ENCODE data around the gene SLC12A2. TPM values are rescaled to one million over a fixed set of nuclear protein-coding genes. Genes with fewer than 3 reads are reported as not detected.
A peak's percentile ranks its signal among the peaks of the same experiment; 100 is the strongest.

The SLC12A2 gene
- polyA plus RNA-seq, 1 donor (not counting 4 experiments of a cell fraction or from before 2014, with no cell fraction given): 15.5 TPM

DNA sequence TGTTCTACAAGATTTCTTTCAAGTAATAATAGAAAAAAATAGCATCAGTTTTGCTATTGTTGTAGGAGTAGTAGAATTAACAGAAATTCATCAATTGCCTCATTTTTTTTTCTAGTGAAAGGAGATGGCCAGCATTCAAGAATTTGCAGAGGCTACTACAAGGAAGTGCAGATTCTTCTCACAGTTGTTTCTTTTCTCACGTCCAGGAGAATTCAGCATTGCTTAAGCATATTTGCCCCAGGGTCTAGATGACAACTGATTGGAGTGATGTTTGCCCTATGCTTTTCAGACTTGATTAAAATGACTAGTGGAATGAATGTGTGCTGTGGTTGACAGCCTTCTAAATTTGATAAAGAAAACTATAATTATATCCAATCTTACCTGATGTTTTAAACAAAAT is 46.6 kb upstream of the SLC12A2 start:
- H3K9me1 ChIP-seq (ENCODE audit: control insufficient read depth, extremely low read depth, insufficient read depth, low read length): no peaks in the 10 kb centered on the region
- dilution Hi-C loops (cut with MboI; ENCODE audit: extremely low pct_ligation_motif_present, low sequenced_read_pairs): no loop called here
- no peaks in the 10 kb centered on the region for H4K20me1 ChIP-seq (ENCODE audit: control insufficient read depth, extremely low read depth, insufficient read depth, low read length)
- H3K4me2 ChIP-seq (ENCODE audit: control insufficient read depth, extremely low read depth, insufficient read depth, low read depth, low read length): peak overlapping the region; percentile 20
- TF ChIP-seq EZH2 (IDR thresholded peaks at IDR 0.05; ENCODE audit: low read length): no peak
- TF ChIP-seq, protein P1, sequence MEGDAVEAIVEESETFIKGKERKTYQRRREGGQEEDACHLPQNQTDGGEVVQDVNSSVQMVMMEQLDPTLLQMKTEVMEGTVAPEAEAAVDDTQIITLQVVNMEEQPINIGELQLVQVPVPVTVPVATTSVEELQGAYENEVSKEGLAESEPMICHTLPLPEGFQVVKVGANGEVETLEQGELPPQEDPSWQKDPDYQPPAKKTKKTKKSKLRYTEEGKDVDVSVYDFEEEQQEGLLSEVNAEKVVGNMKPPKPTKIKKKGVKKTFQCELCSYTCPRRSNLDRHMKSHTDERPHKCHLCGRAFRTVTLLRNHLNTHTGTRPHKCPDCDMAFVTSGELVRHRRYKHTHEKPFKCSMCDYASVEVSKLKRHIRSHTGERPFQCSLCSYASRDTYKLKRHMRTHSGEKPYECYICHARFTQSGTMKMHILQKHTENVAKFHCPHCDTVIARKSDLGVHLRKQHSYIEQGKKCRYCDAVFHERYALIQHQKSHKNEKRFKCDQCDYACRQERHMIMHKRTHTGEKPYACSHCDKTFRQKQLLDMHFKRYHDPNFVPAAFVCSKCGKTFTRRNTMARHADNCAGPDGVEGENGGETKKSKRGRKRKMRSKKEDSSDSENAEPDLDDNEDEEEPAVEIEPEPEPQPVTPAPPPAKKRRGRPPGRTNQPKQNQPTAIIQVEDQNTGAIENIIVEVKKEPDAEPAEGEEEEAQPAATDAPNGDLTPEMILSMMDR (optimal IDR thresholded peaks at IDR 0.05 in 1 of 3, IDR thresholded peaks at IDR 0.05 in 1 of 3, conservative IDR thresholded peaks at IDR 0.05 in 1 of 3; ENCODE audit: extremely low read depth in 1 of 3, insufficient read depth in 2 of 3, low read length in 3 of 3): no peak
- DNase-seq (ENCODE audit: low read depth, low spot score) (no peak), FAIRE-seq (peak; percentile 67)
- H3K9ac ChIP-seq (ENCODE audit: control insufficient read depth, extremely low read depth, insufficient read depth, low read length): no peak overlapping the region
- H3K4me1 ChIP-seq (ENCODE audit: control insufficient read depth, extremely low read depth, insufficient read depth, low read length): peaks cover 24% of the 10 kb centered on the region
- no peak overlapping the region for H3K4me3 ChIP-seq (ENCODE audit: control insufficient read depth in 2 of 3, extremely low read depth in 1 of 3, insufficient read depth in 2 of 3, low read depth in 1 of 3, low read length in 3 of 3)
- H3K36me3 ChIP-seq (ENCODE audit: control insufficient read depth in 2 of 2, extremely low read depth in 1 of 2, insufficient read depth in 2 of 2, low read length in 2 of 2): no peaks in the 10 kb centered on the region
- no peak overlapping the region for H3K27ac ChIP-seq (ENCODE audit: control insufficient read depth, insufficient read depth, low read length)
- H3K9me3 ChIP-seq (ENCODE audit: control insufficient read depth, low read depth, low read length): no peaks in the 10 kb centered on the region
- H3K79me2 ChIP-seq (ENCODE audit: control insufficient read depth, insufficient read depth, low read length): peaks cover 2% of the 10 kb centered on the region
- no peaks in the 10 kb centered on the region for H3K27me3 ChIP-seq (ENCODE audit: control insufficient read depth, extremely low read depth, insufficient read depth, low read length)
- H2AFZ ChIP-seq (ENCODE audit: control insufficient read depth, low read length): no peak overlapping the region

DNA sequence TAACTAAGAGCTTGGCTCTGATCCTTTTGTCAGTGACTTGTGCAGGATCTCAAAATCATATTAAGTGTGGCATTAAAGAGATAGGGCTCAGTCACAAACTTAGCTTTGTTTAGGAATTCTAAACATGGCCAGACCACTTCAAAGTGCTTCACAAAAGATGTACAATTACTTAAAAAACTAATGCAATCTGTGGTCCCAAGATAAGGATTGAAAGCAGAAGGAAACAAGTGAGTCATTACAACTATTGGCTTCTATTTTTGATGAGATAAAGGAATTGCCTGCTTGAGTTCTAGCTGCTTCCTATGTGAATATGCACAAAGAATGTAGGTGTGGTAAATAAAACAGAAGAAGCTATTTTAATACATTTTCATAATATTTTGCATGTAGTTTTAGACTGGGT is 44.9 kb upstream of the SLC12A2 start:
- no peaks in the 10 kb centered on the region for H3K9me1 ChIP-seq (ENCODE audit: control insufficient read depth, extremely low read depth, insufficient read depth, low read length)
- H3K27me3 ChIP-seq (ENCODE audit: control insufficient read depth, extremely low read depth, insufficient read depth, low read length): no peaks in the 10 kb centered on the region
- H3K4me1 ChIP-seq (ENCODE audit: control insufficient read depth, extremely low read depth, insufficient read depth, low read length): peaks cover 24% of the 10 kb centered on the region
- H3K36me3 ChIP-seq (ENCODE audit: control insufficient read depth in 2 of 2, extremely low read depth in 1 of 2, insufficient read depth in 2 of 2, low read length in 2 of 2): no peaks in the 10 kb centered on the region
- no peaks in the 10 kb centered on the region for H3K79me2 ChIP-seq (ENCODE audit: control insufficient read depth, insufficient read depth, low read length)
- H3K4me3 ChIP-seq (ENCODE audit: control insufficient read depth in 2 of 3, extremely low read depth in 1 of 3, insufficient read depth in 2 of 3, low read depth in 1 of 3, low read length in 3 of 3): peak overlapping the region in 1 of 3 experiments; percentile 25
- dilution Hi-C loops (cut with MboI; ENCODE audit: extremely low pct_ligation_motif_present, low sequenced_read_pairs): no loop called here
- H3K27ac ChIP-seq (ENCODE audit: control insufficient read depth, insufficient read depth, low read length): peak overlapping the region; percentile 75
- FAIRE-seq (peak; percentile 84), DNase-seq (ENCODE audit: low read depth, low spot score) (peak; percentile 73)
- H4K20me1 ChIP-seq (ENCODE audit: control insufficient read depth, extremely low read depth, insufficient read depth, low read length): no peaks in the 10 kb centered on the region
- H2AFZ ChIP-seq (ENCODE audit: control insufficient read depth, low read length): no peak overlapping the region
- peak overlapping the region; percentile 65 for H3K4me2 ChIP-seq (ENCODE audit: control insufficient read depth, extremely low read depth, insufficient read depth, low read depth, low read length)
- H3K9me3 ChIP-seq (ENCODE audit: control insufficient read depth, low read depth, low read length): no peaks in the 10 kb centered on the region
- no peak overlapping the region for H3K9ac ChIP-seq (ENCODE audit: control insufficient read depth, extremely low read depth, insufficient read depth, low read length)
- TF ChIP-seq, protein P1 (optimal IDR thresholded peaks at IDR 0.05 in 1 of 3, IDR thresholded peaks at IDR 0.05 in 1 of 3, conservative IDR thresholded peaks at IDR 0.05 in 1 of 3; ENCODE audit: extremely low read depth in 1 of 3, insufficient read depth in 2 of 3, low read length in 3 of 3): no peak
- no peak for TF ChIP-seq EZH2 (IDR thresholded peaks at IDR 0.05; ENCODE audit: low read length)

Measured in keratinocyte (primary cell).